Measurements from ENCODE around the gene GALNT14.

Gene GALNT14

DNA sequence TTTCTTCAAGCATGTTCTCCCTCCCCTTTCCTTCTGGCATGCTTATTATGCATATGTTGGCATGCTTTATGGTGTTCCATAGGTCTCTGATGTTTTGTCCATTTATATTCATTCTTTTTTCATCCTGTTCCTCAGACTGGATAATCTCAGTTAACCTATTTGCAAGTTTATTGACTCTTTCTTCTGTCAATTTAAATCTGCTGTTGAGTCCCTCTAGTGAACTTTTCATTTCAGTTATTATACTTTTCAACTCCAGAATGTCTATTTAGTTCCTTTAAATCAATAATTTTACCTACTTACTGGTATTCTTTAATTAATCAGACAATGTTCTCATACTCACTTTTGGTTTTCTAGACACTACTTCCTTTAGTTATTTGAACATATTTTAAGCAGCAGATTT, 101.2 kb downstream of the GALNT14 start:
- Histone ChIP-seq H2BK120ac (ENCODE audit: low read depth, low read length) (no peak overlapping the region), H3K36me3 (ENCODE audit: control insufficient read depth in 1 of 2, insufficient read depth in 2 of 2, low read depth in 1 of 2, low read length in 2 of 2) (peaks cover 0 to 3% of the 10 kb centered on the region in 2 experiments), H3K4me1 (ENCODE audit: control insufficient read depth, insufficient read depth, low read depth, low read length) (no peaks in the 10 kb centered on the region), H3K9me3 (ENCODE audit: control insufficient read depth, low read length) (peaks cover 29% of the 10 kb centered on the region), H3K4me3 (ENCODE audit: insufficient read depth in 1 of 2, low read depth in 1 of 2, low read length in 2 of 2) (no peak overlapping the region), H2AK5ac (ENCODE audit: low read length, severe bottlenecking) (no peak overlapping the region), H3K4me2 (ENCODE audit: low read length, poor library complexity, severe bottlenecking) (no peak overlapping the region), H3K27me3 (ENCODE audit: control insufficient read depth in 1 of 2, insufficient read depth in 1 of 2, low read length in 2 of 2) (peaks cover 0 to 10% of the 10 kb centered on the region in 2 experiments), H3K14ac (ENCODE audit: low read length in 2 of 2) (no peak overlapping the region), H4K8ac (ENCODE audit: low read length) (no peak overlapping the region), H3K23ac (ENCODE audit: low read length in 2 of 2) (no peak overlapping the region), H4K91ac (ENCODE audit: low read length) (no peak overlapping the region), H2AFZ (ENCODE audit: low read depth, low read length) (no peak overlapping the region), H3K9ac (ENCODE audit: low read length) (no peak overlapping the region), H2BK5ac (ENCODE audit: low read depth, low read length, poor library complexity, severe bottlenecking) (no peak overlapping the region), H3K79me1 (replicated peaks; ENCODE audit: low read length, poor library complexity, severe bottlenecking) (peaks cover 31% of the 10 kb centered on the region), H2BK12ac (ENCODE audit: low read length in 2 of 2) (no peak overlapping the region), H3K27ac (ENCODE audit: low read length, poor library complexity, severe bottlenecking) (no peak overlapping the region), H2BK15ac (ENCODE audit: low read depth, poor library complexity, severe bottlenecking) (no peak overlapping the region), H3K18ac (ENCODE audit: low read depth in 1 of 2, low read length in 2 of 2) (no peak overlapping the region), H3K4ac (ENCODE audit: low read depth in 1 of 2, low read length in 2 of 2) (no peak overlapping the region)
- DNase-seq, result no peak

DNA sequence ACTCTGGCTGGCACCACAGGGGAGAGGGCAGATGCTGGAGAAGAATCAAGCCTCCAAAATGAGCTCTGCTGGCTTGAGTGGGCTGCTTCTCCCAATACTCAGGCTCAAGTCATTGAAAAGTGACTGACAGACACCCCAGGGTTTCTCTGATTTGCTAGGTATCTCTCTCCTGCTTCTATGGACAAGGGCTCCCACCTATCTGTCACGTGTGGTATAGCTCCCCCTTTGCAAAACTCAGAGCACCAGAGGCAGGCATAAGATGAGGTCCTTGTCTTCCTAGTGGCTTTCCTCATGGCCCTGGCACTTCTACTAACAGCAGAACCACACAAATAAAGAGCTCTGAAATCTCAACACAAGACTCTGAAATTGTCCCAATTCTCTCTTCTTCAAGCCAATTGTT, 105.2 kb downstream of the GALNT14 start:
- Histone ChIP-seq H2BK5ac (ENCODE audit: low read depth, low read length, poor library complexity, severe bottlenecking) (no peak overlapping the region), H3K4ac (ENCODE audit: low read depth in 1 of 2, low read length in 2 of 2) (no peak overlapping the region), H3K27me3 (ENCODE audit: control insufficient read depth in 1 of 2, insufficient read depth in 1 of 2, low read length in 2 of 2) (peaks cover 0 to 8% of the 10 kb centered on the region in 2 experiments), H2BK120ac (ENCODE audit: low read depth, low read length) (no peak overlapping the region), H3K18ac (ENCODE audit: low read depth in 1 of 2, low read length in 2 of 2) (no peak overlapping the region), H3K9me3 (ENCODE audit: control insufficient read depth, low read length) (peaks cover 25% of the 10 kb centered on the region), H3K4me2 (ENCODE audit: low read length, poor library complexity, severe bottlenecking) (no peak overlapping the region), H3K4me3 (ENCODE audit: insufficient read depth in 1 of 2, low read depth in 1 of 2, low read length in 2 of 2) (no peak overlapping the region), H2AK5ac (ENCODE audit: low read length, severe bottlenecking) (no peak overlapping the region), H4K8ac (ENCODE audit: low read length) (no peak overlapping the region), H3K79me1 (replicated peaks; ENCODE audit: low read length, poor library complexity, severe bottlenecking) (peaks cover 36% of the 10 kb centered on the region), H3K9ac (ENCODE audit: low read length) (no peak overlapping the region), H4K91ac (ENCODE audit: low read length) (no peak overlapping the region), H2BK15ac (ENCODE audit: low read depth, poor library complexity, severe bottlenecking) (no peak overlapping the region), H3K27ac (ENCODE audit: low read length, poor library complexity, severe bottlenecking) (no peak overlapping the region), H3K14ac (ENCODE audit: low read length in 2 of 2) (no peak overlapping the region), H2AFZ (ENCODE audit: low read depth, low read length) (no peak overlapping the region), H3K36me3 (ENCODE audit: control insufficient read depth in 1 of 2, insufficient read depth in 2 of 2, low read depth in 1 of 2, low read length in 2 of 2) (peaks cover 0 to 10% of the 10 kb centered on the region in 2 experiments), H3K4me1 (ENCODE audit: control insufficient read depth, insufficient read depth, low read depth, low read length) (peaks cover 4% of the 10 kb centered on the region), H2BK12ac (ENCODE audit: low read length in 2 of 2) (no peak overlapping the region), H3K23ac (ENCODE audit: low read length in 2 of 2) (no peak overlapping the region)
- 15% methylated on average over 1 of the region's 1 CpG for WGBS
- DNase-seq, result no peak

DNA sequence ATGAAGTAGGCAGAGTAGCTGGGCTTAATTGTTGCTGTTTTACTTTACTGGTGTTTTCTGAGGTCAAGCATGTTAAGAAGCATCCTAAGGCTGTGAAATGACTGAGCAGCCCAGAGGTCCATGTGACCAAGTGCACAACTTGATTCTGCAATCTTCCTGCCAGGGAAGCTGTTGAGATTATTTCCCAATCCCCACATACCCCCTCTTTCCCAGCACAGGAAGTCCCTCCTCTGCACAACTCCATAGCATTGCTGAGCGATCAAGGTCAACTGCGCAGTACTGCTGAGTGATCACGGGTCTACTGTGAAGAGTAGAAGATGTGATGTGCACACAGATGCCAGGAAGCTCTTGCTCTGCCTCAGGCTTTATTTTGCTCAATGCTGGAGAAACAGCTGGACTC, 105.8 kb downstream of the GALNT14 start:
- H3K4ac ChIP-seq (ENCODE audit: low read depth in 1 of 2, low read length in 2 of 2), result no peak overlapping the region
- no peak overlapping the region for H2BK120ac ChIP-seq (ENCODE audit: low read depth, low read length)
- H3K27ac ChIP-seq (ENCODE audit: low read length, poor library complexity, severe bottlenecking), result no peak overlapping the region
- peaks cover 23% of the 10 kb centered on the region for H3K9me3 ChIP-seq (ENCODE audit: control insufficient read depth, low read length)
- H2BK15ac ChIP-seq (ENCODE audit: low read depth, poor library complexity, severe bottlenecking), result no peak overlapping the region
- no peak overlapping the region for H3K4me2 ChIP-seq (ENCODE audit: low read length, poor library complexity, severe bottlenecking)
- no peak overlapping the region for H2AFZ ChIP-seq (ENCODE audit: low read depth, low read length)
- peaks cover 6% of the 10 kb centered on the region for H3K4me1 ChIP-seq (ENCODE audit: control insufficient read depth, insufficient read depth, low read depth, low read length)
- H2AK5ac ChIP-seq (ENCODE audit: low read length, severe bottlenecking), result no peak overlapping the region
- no peak overlapping the region for H3K9ac ChIP-seq (ENCODE audit: low read length)
- H3K4me3 ChIP-seq (ENCODE audit: insufficient read depth in 1 of 2, low read depth in 1 of 2, low read length in 2 of 2), result no peak overlapping the region
- no peak overlapping the region for H2BK5ac ChIP-seq (ENCODE audit: low read depth, low read length, poor library complexity, severe bottlenecking)
- peaks cover 0 to 8% of the 10 kb centered on the region in 2 experiments for H3K27me3 ChIP-seq (ENCODE audit: control insufficient read depth in 1 of 2, insufficient read depth in 1 of 2, low read length in 2 of 2)
- peaks cover 35% of the 10 kb centered on the region for H3K79me1 ChIP-seq (replicated peaks; ENCODE audit: low read length, poor library complexity, severe bottlenecking)
- DNase-seq, result no peak
- H4K91ac ChIP-seq (ENCODE audit: low read length), result no peak overlapping the region
- H4K8ac ChIP-seq (ENCODE audit: low read length), result no peak overlapping the region
- no peak overlapping the region for H2BK12ac ChIP-seq (ENCODE audit: low read length in 2 of 2)
- H3K18ac ChIP-seq (ENCODE audit: low read depth in 1 of 2, low read length in 2 of 2), result no peak overlapping the region
- H3K36me3 ChIP-seq (ENCODE audit: control insufficient read depth in 1 of 2, insufficient read depth in 2 of 2, low read depth in 1 of 2, low read length in 2 of 2), result peaks cover 0 to 10% of the 10 kb centered on the region in 2 experiments
- no peak overlapping the region for H3K23ac ChIP-seq (ENCODE audit: low read length in 2 of 2)
- WGBS, result 93% methylated on average over 3 of the region's 3 CpGs
- H3K14ac ChIP-seq (ENCODE audit: low read length in 2 of 2), result no peak overlapping the region

DNA sequence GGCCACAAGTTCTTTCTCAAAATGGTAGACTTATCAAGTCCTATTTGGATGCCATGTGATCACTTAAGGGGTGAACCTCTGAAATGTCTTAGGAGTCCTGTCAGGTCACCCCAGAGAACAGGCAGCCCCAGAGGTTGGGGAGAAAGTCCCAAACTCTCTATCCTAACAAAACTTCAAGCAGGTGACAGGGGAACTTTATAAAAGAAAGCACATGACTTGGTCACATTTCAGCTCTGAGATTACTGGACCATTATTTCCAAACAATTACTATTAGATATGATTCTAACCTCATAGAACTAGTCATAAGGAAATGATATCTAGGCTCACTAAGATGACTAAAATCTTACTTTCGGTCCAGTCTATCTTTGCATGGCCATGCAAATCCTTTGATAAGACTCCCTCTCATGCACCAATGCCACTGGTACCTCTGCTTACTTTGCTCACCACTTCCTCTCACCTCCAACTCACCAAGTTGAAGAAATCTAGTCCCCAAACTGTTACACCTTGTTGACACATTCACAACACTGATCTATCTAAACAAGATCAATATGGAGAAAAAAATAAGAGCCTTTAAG, 107.0 kb downstream of the GALNT14 start:
- Histone ChIP-seq H3K4me1 (ENCODE audit: control insufficient read depth, insufficient read depth, low read depth, low read length) (peaks cover 6% of the 10 kb centered on the region), H4K8ac (ENCODE audit: low read length) (no peak overlapping the region), H3K4me2 (ENCODE audit: low read length, poor library complexity, severe bottlenecking) (no peak overlapping the region), H3K27me3 (ENCODE audit: control insufficient read depth in 1 of 2, insufficient read depth in 1 of 2, low read length in 2 of 2) (peaks cover 0 to 8% of the 10 kb centered on the region in 2 experiments), H3K9me3 (ENCODE audit: control insufficient read depth, low read length) (peaks cover 10% of the 10 kb centered on the region), H4K91ac (ENCODE audit: low read length) (no peak overlapping the region), H2BK15ac (ENCODE audit: low read depth, poor library complexity, severe bottlenecking) (no peak overlapping the region), H2BK12ac (ENCODE audit: low read length in 2 of 2) (no peak overlapping the region), H2BK5ac (ENCODE audit: low read depth, low read length, poor library complexity, severe bottlenecking) (no peak overlapping the region), H2AFZ (ENCODE audit: low read depth, low read length) (no peak overlapping the region), H3K27ac (ENCODE audit: low read length, poor library complexity, severe bottlenecking) (no peak overlapping the region), H2BK120ac (ENCODE audit: low read depth, low read length) (no peak overlapping the region), H3K9ac (ENCODE audit: low read length) (no peak overlapping the region), H3K14ac (ENCODE audit: low read length in 2 of 2) (no peak overlapping the region), H3K4ac (ENCODE audit: low read depth in 1 of 2, low read length in 2 of 2) (no peak overlapping the region), H3K36me3 (ENCODE audit: control insufficient read depth in 1 of 2, insufficient read depth in 2 of 2, low read depth in 1 of 2, low read length in 2 of 2) (peaks cover 0 to 14% of the 10 kb centered on the region in 2 experiments), H3K18ac (ENCODE audit: low read depth in 1 of 2, low read length in 2 of 2) (no peak overlapping the region), H3K23ac (ENCODE audit: low read length in 2 of 2) (no peak overlapping the region), H3K4me3 (ENCODE audit: insufficient read depth in 1 of 2, low read depth in 1 of 2, low read length in 2 of 2) (no peak overlapping the region), H3K79me1 (replicated peaks; ENCODE audit: low read length, poor library complexity, severe bottlenecking) (peaks cover 42% of the 10 kb centered on the region), H2AK5ac (ENCODE audit: low read length, severe bottlenecking) (no peak overlapping the region)
- DNase-seq, result no peak
- WGBS, result 52% methylated on average over 1 of the region's 1 CpG

All from mesenchymal stem cell (in vitro differentiated cells and primary cell).